Psoas muscle (tissue), 8 donors: ENCODE measurements around the gene PEF1. TPM values are rescaled to one million over a fixed set of nuclear protein-coding genes. Genes with fewer than 3 reads are reported as not detected.

Experiments
- ATAC-seq, 4 donors: fragments of 200-7000 bp; cut with Tn5 transposase; one replicate each; pipeline ENCODE4 v1.9.1; 2020; ENCODE audit warnings: moderate library complexity in 3 of 4, mild to moderate bottlenecking in 2 of 4
- DNase-seq, 2 donors: peaks; one replicate each; pipeline ENCODE4 v3.0.0-alpha.2; 2020
- H3K27ac ChIP-seq: fragments of 200-600 bp; one replicate; pipeline ENCODE4 v1.8.0; 2022
- H3K27me3 ChIP-seq, 3 donors: fragments of 200-600 bp in 1 of 3; one replicate each; pipeline versions ENCODE4 v1.6.1 to v1.8.0; 2013 to 2022; ENCODE audit warnings: low read length in 2 of 3, mild to moderate bottlenecking in 2 of 3, moderate library complexity in 1 of 3; ENCODE audit not compliant: insufficient read depth in 3 of 3
- H3K36me3 ChIP-seq, 2 donors: fragments of 200-600 bp in 1 of 2; one replicate each; pipeline versions ENCODE4 v1.6.1 to v1.8.0; 2013 to 2022; ENCODE audit warnings: low read depth in 1 of 2, mild to moderate bottlenecking in 1 of 2, moderate library complexity in 1 of 2; ENCODE audit not compliant: insufficient read depth in 1 of 2
- H3K4me1 ChIP-seq: fragments of 200-600 bp; one replicate; pipeline ENCODE4 v1.8.0; 2022
- H3K4me3 ChIP-seq: fragments of 200-600 bp; one replicate; pipeline ENCODE4 v1.8.0; 2022; ENCODE audit warnings: mild to moderate bottlenecking
- H3K9me3 ChIP-seq: fragments of 200-600 bp; one replicate; pipeline ENCODE4 v1.8.0; 2022
- CTCF ChIP-seq: fragments of 200-600 bp; IDR thresholded peaks from one replicate; pipeline ENCODE4 v1.8.0; 2022; ENCODE audit warnings: antibody characterized with exemption
- WGBS, 3 donors: extraction: QIAGEN DNeasy Blood & Tissue Kit; methylation state at CpG; one replicate each; pipeline versions ENCODE4 v1.1.6 to v1.1.7; 2013; 5-methylcytosine and 5-hydroxymethylcytosine counted together
- intact Hi-C, 2 donors: fragments of 100-400 bp; cut with DNase I; formaldehyde crosslinking; loops; one replicate each; pipeline versions ENCODE4 v1.11.0 to v1.14.2; 2022
- polyA plus RNA-seq, 3 donors: library from polyadenylated mRNA; stranded (reverse); fragments of 200-250 nt; gene quantifications; one replicate each; pipeline ENCODE4 v1.2.3, GENCODE V29; 2013
- total RNA-seq, 4 donors: library from RNA; stranded (reverse); fragmentation: NEBNext Ultra II Directional in 2 of 4; extraction: Animal tissue kit (Norgen Biotek cat#: 25700) in 2 of 4; gene quantifications; one replicate each; pipeline versions ENCODE4 v1.2.1 to v1.2.4, GENCODE V29; 2021 to 2023
- donor health status: healthy with polysubstance abuse.
- donor health status: DM: no; HTN: no; CAD: no; lungs with moderate emphysema.
- donor health status: Bipolar disorder and iron deficiency.
- donor health status: healthy.
- donor health status: DM: yes; HTN: yes; CAD: no.
- donor health status: DM: no; HTN: no; CAD: no.
- donor health status: DM: no; HTN: no; CAD: no.
- donor health status: DM: yes; HTN: yes; CAD: no.

The PEF1 gene
- total and polyA plus RNA-seq, 7 donors = 22.1 to 57.4 (median 30.7) TPM

- 85 to 97% (median 89%) methylated on average over 3 of the region's 3 CpGs for WGBS, 3 donors
These were observed 15.2 kb upstream of the PEF1 start for GRCh38 chr1:31659889-31660288.

GRCh38 chr1:31658721-31659120 lies 14.0 kb upstream of the PEF1 start:
- DNase-seq (no peak), ATAC-seq (no peak)
- Histone ChIP-seq H3K4me3 (no peak overlapping the region), H3K36me3 (peaks cover 0 to 22% of the 10 kb centered on the region in 2 donors), H3K9me3 (no peaks in the 10 kb centered on the region), H3K4me1 (no peaks in the 10 kb centered on the region), H3K27ac (no peak overlapping the region), H3K27me3 (no peaks in the 10 kb centered on the region)
- WGBS, 3 donors = 86 to 92% (median 90%) methylated on average over 3 of the region's 3 CpGs
- intact Hi-C loops = no loop called here
- TF ChIP-seq CTCF = no peak

More at GRCh38 chr1:31659889-31660288, 15.2 kb upstream of the PEF1 start:
- Histone ChIP-seq H3K9me3 (no peaks in the 10 kb centered on the region), H3K4me3 (no peak overlapping the region), H3K4me1 (no peaks in the 10 kb centered on the region), H3K36me3 (peaks cover 0 to 22% of the 10 kb centered on the region in 2 donors), H3K27ac (no peak overlapping the region), H3K27me3 (no peaks in the 10 kb centered on the region)
- ATAC-seq (no peak), DNase-seq (no peak)
- intact Hi-C loops = loop anchor here in 1 of 2 donors (5.0 kb wide), 1 partner anchor 57 kb away; no protein-coding TSS in a partner anchor
- TF ChIP-seq CTCF = no peak

GRCh38 chr1:31657972-31658510 lies 13.4 kb upstream of the PEF1 start:
- H3K9me3 ChIP-seq = no peaks in the 10 kb centered on the region
- no peak overlapping the region for H3K4me3 ChIP-seq
- H3K4me1 ChIP-seq = no peaks in the 10 kb centered on the region
- 86 to 92% (median 87%) methylated on average over 12 of the region's 12 CpGs for WGBS, 3 donors
- DNase-seq (no peak), ATAC-seq (no peak)
- H3K27ac ChIP-seq = no peak overlapping the region
- intact Hi-C loops = no loop called here
- peaks cover 0 to 22% of the 10 kb centered on the region in 2 donors for H3K36me3 ChIP-seq
- no peaks in the 10 kb centered on the region for H3K27me3 ChIP-seq
- TF ChIP-seq CTCF = no peak

GRCh38 chr1:31657020-31657804 lies 12.5 kb upstream of the PEF1 start:
- no peak overlapping the region for H3K4me3 ChIP-seq
- no peak for TF ChIP-seq CTCF
- WGBS, 3 donors = 84 to 85% (median 84%) methylated on average over 14 of the region's 14 CpGs
- no peaks in the 10 kb centered on the region for H3K9me3 ChIP-seq
- peaks cover 0 to 25% of the 10 kb centered on the region in 2 donors for H3K36me3 ChIP-seq
- intact Hi-C loops = no loop called here
- H3K27me3 ChIP-seq = no peaks in the 10 kb centered on the region
- DNase-seq = no peak
- no peak for ATAC-seq
- no peaks in the 10 kb centered on the region for H3K4me1 ChIP-seq
- H3K27ac ChIP-seq = no peak overlapping the region
